ENCODE measurements around the gene NMNAT2. TPM values are rescaled to one million over a fixed set of nuclear protein-coding genes. Genes with fewer than 3 reads are reported as not detected.

Gene NMNAT2
- total RNA-seq, 1 experiment from 2014 or later: 4.7 TPM

- intact Hi-C loops (cut with micrococcal nuclease): no loop called here
- H3K4me1 Mint-ChIP-seq (ENCODE audit: insufficient read depth, unreplicated experiment): peaks cover 13% of the 10 kb centered on the region
- BruUV-seq (replicated peaks): no TSS peak
- no peaks in the 10 kb centered on the region for H3K9me3 Mint-ChIP-seq (ENCODE audit: unreplicated experiment)
- peaks cover 63% of the 10 kb centered on the region for H3K36me3 Mint-ChIP-seq (ENCODE audit: insufficient read depth, unreplicated experiment)
- CTCF ChIA-PET: interaction anchor here (0.6 to 1.6 kb wide), 6 partner anchors 12 to 447 kb away, joined by 3 to 5 read pairs (median 4); no protein-coding TSS in a partner anchor
- TF ChIP-seq CTCF (IDR thresholded peaks at IDR 0.05; ENCODE audit: unreplicated experiment): no peak
- H3K27ac Mint-ChIP-seq (ENCODE audit: low read depth, unreplicated experiment): no peak overlapping the region
- no peak overlapping the region for H3K4me3 Mint-ChIP-seq (ENCODE audit: unreplicated experiment)
- H3K27me3 Mint-ChIP-seq (ENCODE audit: insufficient read depth, unreplicated experiment): no peaks in the 10 kb centered on the region
- POLR2A ChIA-PET: interaction anchor here (0.6 to 2.1 kb wide), 6 partner anchors 8 to 37 kb away, joined by 3 to 7 read pairs (median 4); no protein-coding TSS in a partner anchor
- DNase-seq (ENCODE audit: unreplicated experiment): no peak
Observed at GRCh38 chr1:183222909-183223308, 195.3 kb downstream of the NMNAT2 start.

GRCh38 chr1:183219616-183220009 lies 198.6 kb downstream of the NMNAT2 start:
- H3K27me3 Mint-ChIP-seq (ENCODE audit: insufficient read depth, unreplicated experiment): no peaks in the 10 kb centered on the region
- no peaks in the 10 kb centered on the region for H3K9me3 Mint-ChIP-seq (ENCODE audit: unreplicated experiment)
- H3K36me3 Mint-ChIP-seq (ENCODE audit: insufficient read depth, unreplicated experiment): peaks cover 59% of the 10 kb centered on the region
- no peak for DNase-seq (ENCODE audit: unreplicated experiment)
- peak overlapping the region; percentile 30 for H3K27ac Mint-ChIP-seq (ENCODE audit: low read depth, unreplicated experiment)
- BruUV-seq (replicated peaks): TSS peak; percentile 0
- H3K4me1 Mint-ChIP-seq (ENCODE audit: insufficient read depth, unreplicated experiment): peaks cover 15% of the 10 kb centered on the region
- no peak overlapping the region for H3K4me3 Mint-ChIP-seq (ENCODE audit: unreplicated experiment)
- intact Hi-C loops (cut with micrococcal nuclease): no loop called here
- CTCF ChIA-PET: interaction anchor here (1.0 to 4.9 kb wide), 4 partner anchors 10 to 98 kb away, joined by 3 to 33 read pairs (median 7); no protein-coding TSS in a partner anchor
- POLR2A ChIA-PET: interaction anchor here (0.7 to 1.6 kb wide), 3 partner anchors 8 to 362 kb away, joined by 3 to 5 read pairs (median 4); no protein-coding TSS in a partner anchor
- no peak for TF ChIP-seq CTCF (IDR thresholded peaks at IDR 0.05; ENCODE audit: unreplicated experiment)

GRCh38 chr1:183218971-183219615 lies 199.1 kb downstream of the NMNAT2 start:
- peak overlapping the region; percentile 57 for H3K27ac Mint-ChIP-seq (ENCODE audit: low read depth, unreplicated experiment)
- CTCF ChIA-PET: interaction anchor here (1.7 to 4.9 kb wide), 4 partner anchors 10 to 99 kb away, joined by 5 to 33 read pairs (median 7); no protein-coding TSS in a partner anchor
- POLR2A ChIA-PET: interaction anchor here (0.7 to 1.6 kb wide), 3 partner anchors 9 to 362 kb away, joined by 3 to 5 read pairs (median 4); no protein-coding TSS in a partner anchor
- no peak overlapping the region for H3K4me3 Mint-ChIP-seq (ENCODE audit: unreplicated experiment)
- H3K9me3 Mint-ChIP-seq (ENCODE audit: unreplicated experiment): no peaks in the 10 kb centered on the region
- peaks cover 21% of the 10 kb centered on the region for H3K4me1 Mint-ChIP-seq (ENCODE audit: insufficient read depth, unreplicated experiment)
- peaks cover 64% of the 10 kb centered on the region for H3K36me3 Mint-ChIP-seq (ENCODE audit: insufficient read depth, unreplicated experiment)
- no peak for DNase-seq (ENCODE audit: unreplicated experiment)
- no TSS peak for BruUV-seq (replicated peaks)
- no peak for TF ChIP-seq CTCF (IDR thresholded peaks at IDR 0.05; ENCODE audit: unreplicated experiment)
- H3K27me3 Mint-ChIP-seq (ENCODE audit: insufficient read depth, unreplicated experiment): no peaks in the 10 kb centered on the region
- intact Hi-C loops (cut with micrococcal nuclease): no loop called here

GRCh38 chr1:183218027-183218618 lies 200.1 kb downstream of the NMNAT2 start:
- CTCF ChIA-PET: interaction anchor here (1.7 to 4.9 kb wide), 3 partner anchors 11 to 100 kb away, joined by 5 to 33 read pairs (median 6); no protein-coding TSS in a partner anchor
- no peak for DNase-seq (ENCODE audit: unreplicated experiment)
- peaks cover 68% of the 10 kb centered on the region for H3K36me3 Mint-ChIP-seq (ENCODE audit: insufficient read depth, unreplicated experiment)
- H3K27ac Mint-ChIP-seq (ENCODE audit: low read depth, unreplicated experiment): peak overlapping the region; percentile 57
- intact Hi-C loops (cut with micrococcal nuclease): no loop called here
- no peaks in the 10 kb centered on the region for H3K9me3 Mint-ChIP-seq (ENCODE audit: unreplicated experiment)
- H3K4me3 Mint-ChIP-seq (ENCODE audit: unreplicated experiment): no peak overlapping the region
- BruUV-seq (replicated peaks): no TSS peak
- no peaks in the 10 kb centered on the region for H3K27me3 Mint-ChIP-seq (ENCODE audit: insufficient read depth, unreplicated experiment)
- H3K4me1 Mint-ChIP-seq (ENCODE audit: insufficient read depth, unreplicated experiment): peaks cover 23% of the 10 kb centered on the region
- POLR2A ChIA-PET: interaction anchor here (1.3 to 1.6 kb wide), 2 partner anchors 10 to 50 kb away, joined by 4 read pairs; no protein-coding TSS in a partner anchor
- TF ChIP-seq CTCF (IDR thresholded peaks at IDR 0.05; ENCODE audit: unreplicated experiment): no peak

All from MCF 10A (cell line).